Stomach smooth muscle (tissue), 2 donors: Measurements from ENCODE around the gene FEM1C.
"Not testable (repeated sequence)": the region's sequence is repeated elsewhere in the genome, so short reads cannot be mapped to it uniquely, and the experiment has no call there.

Experiments
- H3K27ac ChIP-seq: one replicate; pipeline ENCODE4 v1.7.0; 2013; ENCODE audit warnings: mild to moderate bottlenecking, low read length, inconsistent platforms
- H3K27me3 ChIP-seq, 2 donors: one replicate each; pipeline ENCODE4 v1.7.0; 2013; ENCODE audit warnings: low read length in 2 of 2; ENCODE audit not compliant: insufficient read depth in 2 of 2, control insufficient read depth in 1 of 2
- H3K36me3 ChIP-seq, 2 donors: one replicate each; pipeline ENCODE4 v1.7.0; 2013; ENCODE audit warnings: low read length in 2 of 2; ENCODE audit not compliant: control insufficient read depth in 2 of 2, insufficient read depth in 2 of 2
- H3K4me1 ChIP-seq: one replicate; pipeline ENCODE4 v1.7.0; 2013; ENCODE audit warnings: low read length; ENCODE audit not compliant: control insufficient read depth, insufficient read depth
- H3K4me3 ChIP-seq, 2 donors: one replicate each; pipeline ENCODE4 v1.7.0; 2013; ENCODE audit warnings: low read length in 2 of 2
- H3K9ac ChIP-seq, 2 donors: one replicate each; pipeline ENCODE4 v1.7.0; 2013; ENCODE audit warnings: low read length in 2 of 2, mild to moderate bottlenecking in 1 of 2
- H3K9me3 ChIP-seq, 2 donors: one replicate each; pipeline ENCODE4 v1.7.0; 2013; ENCODE audit warnings: low read length in 2 of 2; ENCODE audit not compliant: control insufficient read depth in 2 of 2
- donor health status: healthy.
- donor health status: Pancreatic carcinoma.

The FEM1C gene

GRCh38 chr5:115496936-115497576 is 47.5 kb downstream of the FEM1C start:
- Histone ChIP-seq H3K9me3 (no peaks in the 10 kb centered on the region), H3K36me3 (no peaks in the 10 kb centered on the region), H3K4me1 (peaks cover 12% of the 10 kb centered on the region), H3K27ac (no peak overlapping the region), H3K4me3 (no peak overlapping the region), H3K9ac (no peak overlapping the region), H3K27me3 (no peaks in the 10 kb centered on the region)

DNA sequence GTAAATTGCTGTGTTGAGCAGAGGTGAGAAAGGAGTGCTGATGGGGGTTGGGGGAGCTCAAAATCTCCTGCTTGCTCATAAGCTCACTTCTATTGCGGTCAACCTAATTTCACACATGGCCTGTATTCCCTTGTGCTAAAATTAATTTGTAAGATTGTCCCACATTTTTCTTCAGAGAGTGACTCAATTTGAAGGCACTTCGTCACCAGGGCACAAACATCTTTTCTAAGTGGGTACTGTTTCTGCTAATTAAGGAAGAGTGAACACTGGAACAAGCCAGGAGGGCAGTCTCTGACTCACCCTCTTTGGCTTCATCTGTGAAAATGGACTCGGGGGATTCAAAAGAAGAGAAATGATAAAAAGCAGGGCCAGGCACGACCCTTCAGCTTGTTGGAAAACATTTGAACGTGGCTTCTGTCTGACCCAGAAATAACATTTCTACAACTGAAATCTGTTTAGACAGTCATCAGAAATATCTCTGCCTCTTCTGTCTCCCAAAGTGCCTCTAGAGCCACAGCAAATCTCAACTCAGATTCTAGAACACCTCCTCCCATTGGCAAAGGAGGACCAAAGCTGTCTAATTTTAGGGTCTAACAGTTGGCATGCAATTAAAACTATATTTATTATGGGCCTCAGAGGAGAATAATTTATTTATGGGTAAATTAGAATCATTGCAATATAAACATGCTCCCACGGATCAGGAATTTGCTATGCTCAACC is 49.8 kb downstream of the FEM1C start:
- Histone ChIP-seq H3K9ac (no peak overlapping the region), H3K27ac (peak overlapping the region; percentile 37), H3K36me3 (no peaks in the 10 kb centered on the region), H3K9me3 (no peaks in the 10 kb centered on the region), H3K4me3 (no peak overlapping the region), H3K27me3 (no peaks in the 10 kb centered on the region), H3K4me1 (peaks cover 7% of the 10 kb centered on the region)

DNA sequence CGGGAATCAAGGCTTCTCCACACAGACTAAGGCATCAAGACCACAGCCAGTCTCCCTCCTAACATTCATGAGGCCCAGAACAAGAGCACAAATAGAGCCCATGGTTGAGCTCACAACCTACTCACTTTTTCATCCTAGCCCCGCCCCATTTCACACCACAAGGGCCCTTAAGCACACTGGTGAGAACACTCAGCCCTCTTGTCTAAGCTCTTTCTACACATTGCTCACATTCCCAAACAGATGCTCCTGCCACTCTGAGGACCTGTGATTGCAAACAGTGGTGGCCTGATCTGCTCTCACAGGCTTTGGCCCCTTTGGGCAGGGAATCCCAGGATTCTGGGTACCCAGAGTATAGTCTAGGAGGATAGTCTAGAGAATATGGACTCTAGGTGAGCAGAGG is 54.0 kb downstream of the FEM1C start:
- Histone ChIP-seq H3K27ac (no peak overlapping the region), H3K27me3 (no peaks in the 10 kb centered on the region)

DNA sequence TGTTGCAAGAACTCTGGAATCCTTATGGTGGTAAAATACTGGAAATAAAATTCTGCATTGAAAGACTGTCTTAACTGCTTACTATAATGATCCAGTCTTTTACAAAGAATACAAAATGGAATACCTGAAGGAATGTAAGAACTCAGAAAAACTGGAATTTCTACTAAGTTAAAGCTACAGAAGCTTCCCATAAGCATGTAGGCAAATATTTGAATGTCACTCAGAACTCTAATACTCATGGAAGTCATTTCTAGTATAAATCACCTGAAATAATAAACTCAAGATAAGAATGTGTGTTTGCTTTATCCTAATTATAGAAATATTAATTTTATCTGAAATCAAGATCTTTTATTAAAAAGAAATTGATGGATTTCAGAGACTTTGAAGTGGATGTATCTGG is 54.8 kb downstream of the FEM1C start:
- no peaks in the 10 kb centered on the region for H3K9me3 ChIP-seq
- no peak overlapping the region for H3K4me3 ChIP-seq
- H3K36me3 ChIP-seq: no peaks in the 10 kb centered on the region
- no peak overlapping the region for H3K27ac ChIP-seq
- no peak overlapping the region for H3K9ac ChIP-seq
- peaks cover 7% of the 10 kb centered on the region for H3K4me1 ChIP-seq
- no peaks in the 10 kb centered on the region for H3K27me3 ChIP-seq

More for the DNA sequence above, 54.0 kb downstream of the FEM1C start:
- Histone ChIP-seq H3K4me1 (peaks cover 7% of the 10 kb centered on the region), H3K4me3 (no peak overlapping the region), H3K9me3 (no peaks in the 10 kb centered on the region), H3K36me3 (no peaks in the 10 kb centered on the region), H3K9ac (no peak overlapping the region)

- no peak overlapping the region for H3K27ac ChIP-seq
- H3K9me3 ChIP-seq: no peaks in the 10 kb centered on the region
- no peaks in the 10 kb centered on the region for H3K4me1 ChIP-seq
- H3K4me3 ChIP-seq: no peak overlapping the region
- H3K9ac ChIP-seq: no peak overlapping the region
- H3K27me3 ChIP-seq: no peaks in the 10 kb centered on the region
- H3K36me3 ChIP-seq: no peaks in the 10 kb centered on the region
These were observed 56.8 kb downstream of the FEM1C start for GRCh38 chr5:115487756-115488155.

DNA sequence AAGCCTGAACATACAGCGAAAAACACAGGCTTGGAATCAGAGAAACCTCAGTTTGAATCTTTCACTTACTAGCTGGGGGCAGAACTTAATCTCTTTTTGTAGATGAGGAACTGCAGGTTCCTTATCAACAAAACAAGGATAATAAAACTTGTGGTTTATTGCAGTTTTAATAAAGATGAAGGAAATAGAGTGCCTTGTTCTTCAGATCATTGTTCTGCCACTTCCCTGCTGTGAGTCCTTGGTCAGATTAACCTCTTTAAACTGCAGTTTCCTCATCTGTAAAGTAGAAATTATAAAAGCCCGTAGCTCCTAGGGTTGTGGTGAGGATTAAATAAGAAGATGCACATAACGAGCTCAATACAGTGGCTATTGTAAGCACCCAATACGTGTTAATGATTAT is 57.4 kb downstream of the FEM1C start:
- Histone ChIP-seq H3K36me3 (no peaks in the 10 kb centered on the region), H3K9ac (no peak overlapping the region), H3K27me3 (no peaks in the 10 kb centered on the region), H3K27ac (no peak overlapping the region), H3K4me3 (no peak overlapping the region), H3K9me3 (no peaks in the 10 kb centered on the region), H3K4me1 (no peaks in the 10 kb centered on the region)

- H3K9me3 ChIP-seq: no peaks in the 10 kb centered on the region
- H3K9ac ChIP-seq: no peak overlapping the region
- H3K27me3 ChIP-seq: no peaks in the 10 kb centered on the region
- H3K36me3 ChIP-seq: no peaks in the 10 kb centered on the region
- H3K4me3 ChIP-seq: no peak overlapping the region
- H3K27ac ChIP-seq: no peak overlapping the region
- no peaks in the 10 kb centered on the region for H3K4me1 ChIP-seq
These were observed 57.8 kb downstream of the FEM1C start for GRCh38 chr5:115486728-115487127.

- Histone ChIP-seq H3K4me1 (no peaks in the 10 kb centered on the region), H3K4me3 (no peak overlapping the region), H3K27me3 (no peaks in the 10 kb centered on the region), H3K9me3 (no peaks in the 10 kb centered on the region), H3K27ac (no peak overlapping the region), H3K9ac (no peak overlapping the region), H3K36me3 (no peaks in the 10 kb centered on the region)
These were observed 60.2 kb downstream of the FEM1C start for GRCh38 chr5:115484368-115484767.

GRCh38 chr5:115480900-115481299 is 63.7 kb downstream of the FEM1C start:
- no peaks in the 10 kb centered on the region for H3K9me3 ChIP-seq

DNA sequence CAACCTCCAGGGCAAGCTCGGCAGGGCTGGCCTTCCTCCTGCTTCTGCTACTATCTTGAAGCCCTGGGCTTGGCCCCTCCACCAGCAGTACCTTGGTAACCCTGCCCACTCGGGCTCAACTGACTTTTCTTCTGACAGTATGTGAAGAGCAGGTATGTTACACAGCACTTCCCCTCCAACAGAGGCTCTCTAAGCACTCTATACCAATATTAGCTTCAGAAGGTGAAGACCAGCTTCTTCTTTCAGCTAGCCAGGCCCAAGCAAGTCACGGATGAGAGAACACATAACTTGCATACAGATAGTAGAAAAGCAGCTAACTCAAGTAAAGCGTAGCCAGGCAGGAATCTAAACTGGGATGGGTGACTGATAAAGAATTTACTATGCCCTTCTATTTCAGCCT is 64.3 kb downstream of the FEM1C start:
- no peak overlapping the region for H3K9ac ChIP-seq
- no peaks in the 10 kb centered on the region for H3K27me3 ChIP-seq
- H3K27ac ChIP-seq: no peak overlapping the region
- no peak overlapping the region for H3K4me3 ChIP-seq
- no peaks in the 10 kb centered on the region for H3K36me3 ChIP-seq
- H3K4me1 ChIP-seq: no peaks in the 10 kb centered on the region
- no peaks in the 10 kb centered on the region for H3K9me3 ChIP-seq

More at GRCh38 chr5:115480900-115481299, 63.7 kb downstream of the FEM1C start:
- Histone ChIP-seq H3K27ac (no peak overlapping the region), H3K9ac (no peak overlapping the region), H3K4me1 (no peaks in the 10 kb centered on the region), H3K36me3 (no peaks in the 10 kb centered on the region), H3K27me3 (no peaks in the 10 kb centered on the region), H3K4me3 (no peak overlapping the region)

GRCh38 chr5:115479166-115479873 is 65.3 kb downstream of the FEM1C start:
- not testable (repeated sequence) for H3K9ac ChIP-seq, H3K4me1 ChIP-seq, H3K27me3 ChIP-seq, H3K27ac ChIP-seq, H3K36me3 ChIP-seq, H3K4me3 ChIP-seq, H3K9me3 ChIP-seq
